ENCODE results near the gene PTPRE. TPM values are rescaled to one million over a fixed set of nuclear protein-coding genes. Genes with fewer than 3 reads are reported as not detected.

Gene PTPRE
- total RNA-seq, 3 donors from 2014 or later: 11.8 to 42.9 (median 25.6) TPM

- no peaks in the 10 kb centered on the region for H3K4me1 ChIP-seq
- no peak overlapping the region for H3K4me3 ChIP-seq
- H3K9me3 ChIP-seq: no peaks in the 10 kb centered on the region
- TF ChIP-seq POLR2AphosphoS5 (IDR thresholded peaks at IDR 0.05) (no peak), POLR2A (IDR thresholded peaks at IDR 0.05) (no peak), CTCF (IDR thresholded peaks at IDR 0.05) (no peak)
- intact Hi-C loops (cut with DNase I; ENCODE audit: low total_unique reads): no loop called here
- H3K27ac ChIP-seq: no peak overlapping the region
- no peaks in the 10 kb centered on the region for H3K27me3 ChIP-seq
- no peaks in the 10 kb centered on the region for H3K36me3 ChIP-seq
- no peak for DNase-seq (ENCODE audit: low spot score in 2 of 2)
Measured at GRCh38 chr10:127939786-127940330, 33.0 kb downstream of the PTPRE start.

- no peak for DNase-seq (ENCODE audit: low spot score in 2 of 2)
- intact Hi-C loops (cut with DNase I; ENCODE audit: low total_unique reads): no loop called here
- Histone ChIP-seq H3K27me3 (no peaks in the 10 kb centered on the region), H3K4me3 (no peak overlapping the region), H3K27ac (no peak overlapping the region), H3K9me3 (no peaks in the 10 kb centered on the region), H3K4me1 (peaks cover 0 to 3% of the 10 kb centered on the region in 2 donors), H3K36me3 (no peaks in the 10 kb centered on the region)
- no peak for TF ChIP-seq POLR2A (IDR thresholded peaks at IDR 0.05)
- TF ChIP-seq POLR2AphosphoS5 (IDR thresholded peaks at IDR 0.05): no peak
- no peak for TF ChIP-seq CTCF (IDR thresholded peaks at IDR 0.05)
Measured at GRCh38 chr10:127940866-127941640, 34.1 kb downstream of the PTPRE start.

DNA sequence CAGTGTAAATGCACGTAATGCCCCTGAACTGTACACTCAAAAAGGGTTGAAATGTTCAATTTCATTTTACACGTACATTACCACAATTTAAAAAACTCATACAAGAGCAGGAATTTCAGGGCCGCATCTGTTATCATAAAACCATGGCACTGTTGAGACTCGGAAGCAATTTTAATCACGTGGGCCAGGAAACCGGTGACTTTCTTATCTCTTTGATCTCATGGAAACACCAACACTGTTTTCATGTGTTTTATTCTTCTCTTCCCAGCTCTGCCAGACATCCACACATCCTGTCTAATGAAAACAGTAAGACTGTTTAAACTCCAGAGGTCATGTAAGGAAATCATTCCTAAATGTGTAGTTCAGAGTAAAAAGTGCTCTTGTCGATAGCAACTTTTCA is 35.9 kb downstream of the PTPRE start:
- intact Hi-C loops (cut with DNase I; ENCODE audit: low total_unique reads): no loop called here
- no peaks in the 10 kb centered on the region for H3K9me3 ChIP-seq
- peak overlapping the region; percentile 3 to 40 for H3K27ac ChIP-seq
- no peak for TF ChIP-seq POLR2AphosphoS5 (IDR thresholded peaks at IDR 0.05)
- no peak for TF ChIP-seq CTCF (IDR thresholded peaks at IDR 0.05)
- no peak for TF ChIP-seq POLR2A (IDR thresholded peaks at IDR 0.05)
- H3K27me3 ChIP-seq: no peaks in the 10 kb centered on the region
- no peak for DNase-seq (ENCODE audit: low spot score in 2 of 2)
- peaks cover 0 to 3% of the 10 kb centered on the region in 2 donors for H3K4me1 ChIP-seq
- H3K36me3 ChIP-seq: no peaks in the 10 kb centered on the region
- no peak overlapping the region for H3K4me3 ChIP-seq

GRCh38 chr10:127943336-127943910 is 36.5 kb downstream of the PTPRE start:
- peak overlapping the region; percentile 3 to 40 for H3K27ac ChIP-seq
- H3K9me3 ChIP-seq: no peaks in the 10 kb centered on the region
- intact Hi-C loops (cut with DNase I; ENCODE audit: low total_unique reads): no loop called here

More at GRCh38 chr10:127943336-127943910, 36.5 kb downstream of the PTPRE start:
- H3K4me1 ChIP-seq: peaks cover 0 to 3% of the 10 kb centered on the region in 2 donors
- no peaks in the 10 kb centered on the region for H3K27me3 ChIP-seq
- DNase-seq (ENCODE audit: low spot score in 2 of 2): no peak
- no peaks in the 10 kb centered on the region for H3K36me3 ChIP-seq
- H3K4me3 ChIP-seq: no peak overlapping the region
- TF ChIP-seq POLR2A (IDR thresholded peaks at IDR 0.05) (no peak), CTCF (IDR thresholded peaks at IDR 0.05) (no peak), POLR2AphosphoS5 (IDR thresholded peaks at IDR 0.05) (no peak)

Data from breast epithelium (tissue), 4 donors.